Measurements from ENCODE around the gene ACSL3. TPM values are rescaled to one million over a fixed set of nuclear protein-coding genes. Genes with fewer than 3 reads are reported as not detected.

Gene ACSL3
- polyA plus RNA-seq, 1 donor from 2014 or later: 119 TPM

- Histone ChIP-seq H4K20me1 (ENCODE audit: insufficient read depth) (no peaks in the 10 kb centered on the region), H3K36me3 (ENCODE audit: insufficient read depth, low read length) (no peaks in the 10 kb centered on the region), H3K9ac (ENCODE audit: low read length) (no peak overlapping the region), H3K27me3 (ENCODE audit: insufficient read depth, low read depth, low read length) (no peaks in the 10 kb centered on the region), H3K79me2 (replicated peaks; ENCODE audit: insufficient read depth, low read length) (no peaks in the 10 kb centered on the region), H3K27ac (ENCODE audit: low read length) (no peak overlapping the region), H2AFZ (ENCODE audit: low read depth, low read length) (no peak overlapping the region), H3K9me2 (ENCODE audit: insufficient read depth, low read length) (no peaks in the 10 kb centered on the region), H3F3A (ENCODE audit: insufficient read depth, low read length, poor library complexity, severe bottlenecking) (no peaks in the 10 kb centered on the region), H3K9me3 (ENCODE audit: low read length) (no peaks in the 10 kb centered on the region), H3K4me3 (ENCODE audit: low read length) (no peak overlapping the region), H3K4me2 (ENCODE audit: low read length) (no peak overlapping the region)
- TF ChIP-seq TAF1 (IDR thresholded peaks at IDR 0.05; ENCODE audit: low read depth): no peak
- no peak for TF ChIP-seq REST (IDR thresholded peaks at IDR 0.05; ENCODE audit: borderline replicate concordance)
- no peak for TF ChIP-seq EZH2 (IDR thresholded peaks at IDR 0.05; ENCODE audit: borderline replicate concordance, insufficient read depth, low read length, poor library complexity, severe bottlenecking)
- no peak for TF ChIP-seq POLR2AphosphoS5 (IDR thresholded peaks at IDR 0.05)
- TF ChIP-seq EP300 (conservative IDR thresholded peaks at IDR 0.05; ENCODE audit: poor library complexity, severe bottlenecking): no peak
- no peak for TF ChIP-seq SMC3 (conservative IDR thresholded peaks at IDR 0.05; ENCODE audit: poor library complexity)
- TF ChIP-seq, protein P1, sequence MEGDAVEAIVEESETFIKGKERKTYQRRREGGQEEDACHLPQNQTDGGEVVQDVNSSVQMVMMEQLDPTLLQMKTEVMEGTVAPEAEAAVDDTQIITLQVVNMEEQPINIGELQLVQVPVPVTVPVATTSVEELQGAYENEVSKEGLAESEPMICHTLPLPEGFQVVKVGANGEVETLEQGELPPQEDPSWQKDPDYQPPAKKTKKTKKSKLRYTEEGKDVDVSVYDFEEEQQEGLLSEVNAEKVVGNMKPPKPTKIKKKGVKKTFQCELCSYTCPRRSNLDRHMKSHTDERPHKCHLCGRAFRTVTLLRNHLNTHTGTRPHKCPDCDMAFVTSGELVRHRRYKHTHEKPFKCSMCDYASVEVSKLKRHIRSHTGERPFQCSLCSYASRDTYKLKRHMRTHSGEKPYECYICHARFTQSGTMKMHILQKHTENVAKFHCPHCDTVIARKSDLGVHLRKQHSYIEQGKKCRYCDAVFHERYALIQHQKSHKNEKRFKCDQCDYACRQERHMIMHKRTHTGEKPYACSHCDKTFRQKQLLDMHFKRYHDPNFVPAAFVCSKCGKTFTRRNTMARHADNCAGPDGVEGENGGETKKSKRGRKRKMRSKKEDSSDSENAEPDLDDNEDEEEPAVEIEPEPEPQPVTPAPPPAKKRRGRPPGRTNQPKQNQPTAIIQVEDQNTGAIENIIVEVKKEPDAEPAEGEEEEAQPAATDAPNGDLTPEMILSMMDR (IDR thresholded peaks at IDR 0.05; ENCODE audit: poor library complexity, severe bottlenecking): no peak
- no peak for TF ChIP-seq RAD21 (conservative IDR thresholded peaks at IDR 0.05)
- no peak for TF ChIP-seq MXI1 (conservative IDR thresholded peaks at IDR 0.05; ENCODE audit: poor library complexity, severe bottlenecking)
Observed at GRCh38 chr2:222919841-222920526, 59.1 kb downstream of the ACSL3 start.

DNA sequence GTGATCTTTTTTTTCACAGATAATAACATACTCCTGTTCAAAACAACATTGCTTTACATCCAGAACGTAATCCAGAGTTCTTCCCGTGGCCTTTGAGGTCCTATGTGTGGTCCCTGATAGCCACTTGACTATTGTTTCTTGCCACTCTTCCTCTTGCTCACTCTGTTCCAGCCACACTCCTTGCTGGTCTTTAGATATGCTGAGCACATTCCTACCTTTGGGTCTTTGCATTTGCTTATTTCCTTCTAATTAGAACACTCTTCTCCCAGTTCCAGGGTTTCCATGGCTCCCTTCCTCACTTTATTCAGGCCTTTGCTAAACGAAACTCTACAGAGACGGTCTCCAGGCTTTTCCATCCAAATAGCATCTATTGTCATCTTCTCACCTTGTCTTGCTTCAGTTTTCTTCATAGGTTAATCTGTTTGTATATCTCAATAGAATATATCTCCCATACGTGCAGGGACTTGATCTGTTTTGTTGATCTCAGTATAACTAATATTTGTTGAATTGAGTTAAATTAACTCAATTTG lies 59.9 kb downstream of the ACSL3 start:
- no peak for TF ChIP-seq EZH2 (IDR thresholded peaks at IDR 0.05; ENCODE audit: borderline replicate concordance, insufficient read depth, low read length, poor library complexity, severe bottlenecking)
- no peak for TF ChIP-seq RAD21 (conservative IDR thresholded peaks at IDR 0.05)
- no peak for TF ChIP-seq EP300 (conservative IDR thresholded peaks at IDR 0.05; ENCODE audit: poor library complexity, severe bottlenecking)
- TF ChIP-seq REST (IDR thresholded peaks at IDR 0.05; ENCODE audit: borderline replicate concordance): no peak
- no peak for TF ChIP-seq MXI1 (conservative IDR thresholded peaks at IDR 0.05; ENCODE audit: poor library complexity, severe bottlenecking)
- TF ChIP-seq SMC3 (conservative IDR thresholded peaks at IDR 0.05; ENCODE audit: poor library complexity): no peak
- TF ChIP-seq, protein P1 (IDR thresholded peaks at IDR 0.05; ENCODE audit: poor library complexity, severe bottlenecking): no peak
- TF ChIP-seq TAF1 (IDR thresholded peaks at IDR 0.05; ENCODE audit: low read depth): no peak
- no peak for TF ChIP-seq POLR2AphosphoS5 (IDR thresholded peaks at IDR 0.05)
- no peaks in the 10 kb centered on the region for H4K20me1 ChIP-seq (ENCODE audit: insufficient read depth)
- H3K79me2 ChIP-seq (replicated peaks; ENCODE audit: insufficient read depth, low read length): no peaks in the 10 kb centered on the region
- H3K27ac ChIP-seq (ENCODE audit: low read length): no peak overlapping the region
- H3F3A ChIP-seq (ENCODE audit: insufficient read depth, low read length, poor library complexity, severe bottlenecking): no peaks in the 10 kb centered on the region
- no peaks in the 10 kb centered on the region for H3K27me3 ChIP-seq (ENCODE audit: insufficient read depth, low read depth, low read length)
- H3K9me3 ChIP-seq (ENCODE audit: low read length): no peaks in the 10 kb centered on the region
- no peak overlapping the region for H3K4me3 ChIP-seq (ENCODE audit: low read length)
- H3K9ac ChIP-seq (ENCODE audit: low read length): no peak overlapping the region
- H3K4me2 ChIP-seq (ENCODE audit: low read length): no peak overlapping the region
- H2AFZ ChIP-seq (ENCODE audit: low read depth, low read length): no peak overlapping the region
- H3K36me3 ChIP-seq (ENCODE audit: insufficient read depth, low read length): no peaks in the 10 kb centered on the region
- H3K9me2 ChIP-seq (ENCODE audit: insufficient read depth, low read length): no peaks in the 10 kb centered on the region

All from neural cell (in vitro differentiated cells).